PFSK-1 (cell line): ENCODE results near the gene OVCA2.

Experiments
- FOXP2 ChIP-seq: optimal IDR thresholded peaks from 2 replicates; pipeline ENCODE3; 2011; ENCODE audit warnings: borderline replicate concordance, control low read depth, inconsistent platforms; ENCODE audit not compliant: insufficient read depth; ENCODE audit errors: extremely low read length, extremely low read depth
- POLR2AphosphoS5 ChIP-seq: IDR thresholded peaks from 2 replicates; pipeline ENCODE4 v1.6.1; 2012; ENCODE audit warnings: low read depth, mild to moderate bottlenecking, control low read depth, low read length, moderate library complexity
- REST ChIP-seq, 2 experiments: IDR thresholded peaks; 2 replicates each; pipeline versions ENCODE4 v1.6.1 to v1.8.0; 2011 to 2012; ENCODE audit warnings: low read depth in 2 of 2, low read length in 2 of 2, control low read depth in 1 of 2, inconsistent platforms in 1 of 2, mild to moderate bottlenecking in 1 of 2, moderate library complexity in 1 of 2; ENCODE audit not compliant: insufficient read depth in 1 of 2
- SIN3A ChIP-seq: IDR thresholded peaks from 2 replicates; pipeline ENCODE4 v1.6.1; 2012; ENCODE audit warnings: mild to moderate bottlenecking, low read length, moderate library complexity, borderline replicate concordance; ENCODE audit not compliant: insufficient read depth
- TAF1 ChIP-seq: IDR thresholded peaks from 2 replicates; pipeline ENCODE4 v1.6.1; 2012; ENCODE audit warnings: low read length, control low read depth, borderline replicate concordance; ENCODE audit not compliant: insufficient read depth

The OVCA2 gene

DNA sequence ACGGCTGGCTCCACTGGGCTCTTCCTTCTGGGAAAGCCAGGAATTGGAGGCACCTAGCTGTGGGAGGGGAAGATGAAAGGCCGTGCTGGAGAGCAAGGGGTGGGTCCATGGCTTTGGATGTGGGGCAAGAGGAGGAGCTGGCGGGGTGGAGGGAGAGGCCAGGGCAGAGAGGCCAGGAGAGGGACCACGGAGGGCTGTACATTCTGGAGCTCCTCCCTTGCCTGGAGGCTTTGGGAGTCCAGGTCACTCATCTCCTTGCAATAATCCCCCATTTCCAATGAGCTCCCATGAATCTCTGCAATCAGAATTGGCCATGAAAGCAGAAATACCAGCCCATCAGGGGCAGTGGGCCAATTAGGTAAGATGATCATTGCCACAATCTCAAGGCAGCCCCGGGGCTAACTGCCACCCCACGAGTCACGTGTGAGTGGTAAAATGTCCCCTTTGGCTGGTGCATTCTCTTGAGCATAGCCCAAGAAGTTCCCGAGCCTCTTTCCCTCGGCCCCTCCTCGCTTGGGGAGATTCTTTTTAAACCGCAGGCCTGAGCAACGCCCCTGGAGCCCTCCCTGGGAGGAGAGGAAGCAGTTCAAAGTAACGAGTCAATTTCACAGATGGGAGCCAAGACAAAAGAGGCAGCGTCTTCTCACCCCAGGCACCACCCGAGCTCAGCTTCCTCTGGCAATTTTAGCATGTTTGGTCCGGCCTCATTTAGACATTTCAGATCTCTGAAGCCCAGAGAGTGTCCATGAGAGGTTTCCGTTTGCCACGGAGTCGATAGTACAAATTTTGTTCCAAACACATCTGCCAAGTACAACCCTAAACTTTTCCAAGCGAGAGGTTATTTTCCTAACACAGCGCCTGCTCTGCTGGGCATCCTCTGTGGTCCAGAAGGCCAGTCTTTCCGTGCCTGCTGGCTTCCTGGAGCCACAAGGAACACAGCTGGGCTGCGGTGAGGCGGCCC lies 30.1 kb upstream of the OVCA2 start:
- TF ChIP-seq SIN3A (no peak), REST (IDR thresholded peaks at IDR 0.05; ENCODE audit: insufficient read depth in 1 of 2, low read depth in 2 of 2, low read length in 2 of 2) (no peak), POLR2AphosphoS5 (no peak), FOXP2 (no peak), TAF1 (no peak)

DNA sequence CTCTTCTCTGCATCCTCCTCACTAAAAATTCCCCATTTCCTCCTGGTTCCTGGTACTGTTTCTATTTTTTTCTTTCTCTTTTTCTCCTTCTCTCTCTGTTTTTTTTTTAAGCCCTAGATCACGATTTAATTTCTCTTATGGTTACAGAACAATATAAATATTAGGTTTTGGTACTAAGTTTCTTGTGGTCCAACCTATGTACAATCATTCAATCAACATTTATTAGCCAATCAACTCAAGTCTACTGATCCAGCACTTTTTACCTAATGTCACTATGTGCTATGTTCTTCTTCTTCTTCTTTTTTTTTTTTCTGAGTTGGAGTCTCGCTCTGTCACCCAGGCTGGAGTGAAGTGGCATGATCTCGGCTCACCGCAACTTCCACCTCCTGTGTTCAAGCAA lies 29.3 kb upstream of the OVCA2 start:
- TF ChIP-seq REST (IDR thresholded peaks at IDR 0.05; ENCODE audit: insufficient read depth in 1 of 2, low read depth in 2 of 2, low read length in 2 of 2) = no peak
- no peak for TF ChIP-seq TAF1
- TF ChIP-seq SIN3A = no peak
- TF ChIP-seq POLR2AphosphoS5 = no peak
- TF ChIP-seq FOXP2 = no peak

DNA sequence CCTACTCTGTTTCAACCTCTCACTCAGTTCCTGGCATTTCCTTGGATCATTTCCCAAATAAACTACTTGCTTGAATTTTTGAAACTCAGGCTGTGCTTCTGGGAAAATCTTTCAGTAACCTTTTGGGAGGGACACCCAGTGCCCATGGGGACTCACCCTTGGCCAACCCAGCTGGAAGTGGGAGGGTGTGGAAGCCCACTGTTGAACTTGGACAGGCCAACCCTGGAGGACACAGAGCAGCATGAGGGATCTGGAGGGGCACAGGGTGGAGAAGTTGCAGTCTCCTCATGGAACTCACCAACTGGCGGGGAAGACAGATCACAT lies 27.9 kb upstream of the OVCA2 start:
- TF ChIP-seq TAF1 (no peak), POLR2AphosphoS5 (no peak), SIN3A (no peak), FOXP2 (no peak), REST (IDR thresholded peaks at IDR 0.05; ENCODE audit: insufficient read depth in 1 of 2, low read depth in 2 of 2, low read length in 2 of 2) (no peak)

- TF ChIP-seq FOXP2 = no peak
These were observed 26.5 kb upstream of the OVCA2 start for GRCh38 chr17:2015314-2015713.

- TF ChIP-seq POLR2AphosphoS5 = no peak
- no peak for TF ChIP-seq SIN3A
- no peak for TF ChIP-seq REST (IDR thresholded peaks at IDR 0.05; ENCODE audit: insufficient read depth in 1 of 2, low read depth in 2 of 2, low read length in 2 of 2)
These were observed 25.3 kb upstream of the OVCA2 start for GRCh38 chr17:2016494-2016893.
